Right kidney (tissue), 1 donor: ENCODE measurements around the gene SNTA1.
"Not testable (repeated sequence)": the region's sequence is repeated elsewhere in the genome, so short reads cannot be mapped to it uniquely, and the experiment has no call there.

Source experiments
- DNase-seq: peaks from one replicate; pipeline ENCODE4 v3.0.0-alpha.2; 2016

The SNTA1 gene

GRCh38 chr20:33470457-33470856, 26.9 kb upstream of the SNTA1 start:
- DNase-seq = no peak

- DNase-seq = no peak
Observed at GRCh38 chr20:33466303-33466646, 22.7 kb upstream of the SNTA1 start.

- DNase-seq = peak; percentile 60
Observed at GRCh38 chr20:33465481-33466302, 22.1 kb upstream of the SNTA1 start.

GRCh38 chr20:33464759-33465158, 21.2 kb upstream of the SNTA1 start:
- DNase-seq = not testable (repeated sequence)

- no peak for DNase-seq
Observed at GRCh38 chr20:33463332-33464101, 20.0 kb upstream of the SNTA1 start.

GRCh38 chr20:33460711-33461110, 17.1 kb upstream of the SNTA1 start:
- DNase-seq = no peak

GRCh38 chr20:33459599-33459998, 16.0 kb upstream of the SNTA1 start:
- DNase-seq = no peak

- DNase-seq = peak; percentile 59
Observed at GRCh38 chr20:33456916-33457642, 13.5 kb upstream of the SNTA1 start.

GRCh38 chr20:33450867-33451266, 7.3 kb upstream of the SNTA1 start:
- DNase-seq = no peak

GRCh38 chr20:33445881-33446625, 2.5 kb upstream of the SNTA1 start:
- DNase-seq = no peak

- DNase-seq = no peak
Observed at GRCh38 chr20:33444797-33445560, 1.4 kb upstream of the SNTA1 start.

GRCh38 chr20:33443006-33443511, 504 bp downstream of the SNTA1 start:
- DNase-seq = peak; percentile 59

- peak; percentile 27 for DNase-seq
Observed at GRCh38 chr20:33442136-33443005, 1.2 kb downstream of the SNTA1 start.

- no peak for DNase-seq
Observed at GRCh38 chr20:33441142-33441955, 2.2 kb downstream of the SNTA1 start.

GRCh38 chr20:33440562-33440961, 3.0 kb downstream of the SNTA1 start:
- not testable (repeated sequence) for DNase-seq

GRCh38 chr20:33438481-33438880, 5.1 kb downstream of the SNTA1 start:
- no peak for DNase-seq

GRCh38 chr20:33437141-33437911, 6.2 kb downstream of the SNTA1 start:
- no peak for DNase-seq

GRCh38 chr20:33434434-33434833, 9.1 kb downstream of the SNTA1 start:
- no peak for DNase-seq
